ENCODE data around the gene NYNRIN.
A peak's percentile ranks its signal among the peaks of the same experiment; 100 is the strongest.
"Not testable (repeated sequence)": the region's sequence is repeated elsewhere in the genome, so short reads cannot be mapped to it uniquely, and the experiment has no call there.

The NYNRIN gene

GRCh38 chr14:24385524-24385923, 13.3 kb upstream of the NYNRIN start:
- no peak for TF ChIP-seq CTCF (conservative IDR thresholded peaks at IDR 0.05; ENCODE audit: low read depth, low read length)
- no peak for DNase-seq (ENCODE audit: low read depth)
- no peak overlapping the region for H3K4me3 ChIP-seq (ENCODE audit: low read length)

- DNase-seq (ENCODE audit: low read depth): no peak
- no peak overlapping the region for H3K4me3 ChIP-seq (ENCODE audit: low read length)
- no peak for TF ChIP-seq CTCF (conservative IDR thresholded peaks at IDR 0.05; ENCODE audit: low read depth, low read length)
Measured at GRCh38 chr14:24387009-24387345, 11.8 kb upstream of the NYNRIN start.

DNA sequence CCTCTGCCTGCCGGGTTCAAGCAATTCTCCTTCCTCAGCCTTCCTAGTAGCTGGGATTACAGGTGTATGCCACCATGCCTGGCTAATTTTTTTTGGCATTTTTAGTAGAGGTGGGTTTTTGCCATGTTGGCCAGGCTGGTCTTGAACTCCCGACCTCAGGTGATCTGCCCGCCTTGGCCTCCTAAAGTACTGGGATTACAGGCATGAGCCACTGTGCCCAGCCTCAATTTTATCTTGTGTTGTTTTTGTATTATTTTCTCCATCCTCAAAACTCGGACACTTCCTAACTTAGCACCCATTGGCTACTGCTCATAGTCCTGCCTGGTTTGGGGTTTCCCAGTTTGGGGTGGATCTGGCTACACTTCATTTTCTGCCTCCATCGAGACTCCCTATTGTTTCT, 11.2 kb upstream of the NYNRIN start:
- DNase-seq (ENCODE audit: low read depth); H3K4me3 ChIP-seq (ENCODE audit: low read length): not testable (repeated sequence)

DNA sequence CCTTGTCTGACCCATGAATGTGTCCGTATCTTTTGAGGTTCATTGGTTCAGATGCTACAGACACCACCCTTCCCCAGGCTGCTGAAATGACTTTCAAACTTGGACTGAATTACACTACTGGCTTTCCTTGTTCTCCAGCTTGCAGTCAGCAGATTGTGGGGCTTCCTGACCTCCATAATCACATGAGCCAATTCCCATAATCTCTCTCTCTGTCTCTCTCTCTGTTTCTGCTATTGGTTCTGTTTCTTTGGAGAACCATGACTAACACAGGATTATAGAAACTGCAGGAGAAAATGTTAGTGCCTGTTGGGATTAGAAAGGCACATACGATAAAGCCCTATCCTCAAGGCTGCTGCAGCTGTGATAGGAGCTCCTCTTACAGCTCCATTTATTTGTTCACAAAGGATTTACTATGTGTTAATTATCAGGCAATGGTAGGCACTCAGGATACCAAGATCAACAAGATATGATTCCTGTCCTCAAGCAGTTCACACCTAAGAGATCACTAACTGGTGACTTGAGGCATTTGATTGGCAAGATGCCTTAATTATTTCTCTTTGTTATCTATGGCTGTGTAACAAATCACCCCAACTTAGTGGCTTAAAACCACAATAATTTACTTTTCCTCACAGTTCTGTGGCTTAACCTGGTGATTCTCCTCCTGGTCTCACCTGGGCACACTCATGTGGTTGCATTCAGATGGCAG, 10.2 kb upstream of the NYNRIN start:
- no peak overlapping the region for H3K4me3 ChIP-seq (ENCODE audit: low read length)
- no peak for TF ChIP-seq CTCF (conservative IDR thresholded peaks at IDR 0.05; ENCODE audit: low read depth, low read length)
- peak; percentile 51 for DNase-seq (ENCODE audit: low read depth)

DNA sequence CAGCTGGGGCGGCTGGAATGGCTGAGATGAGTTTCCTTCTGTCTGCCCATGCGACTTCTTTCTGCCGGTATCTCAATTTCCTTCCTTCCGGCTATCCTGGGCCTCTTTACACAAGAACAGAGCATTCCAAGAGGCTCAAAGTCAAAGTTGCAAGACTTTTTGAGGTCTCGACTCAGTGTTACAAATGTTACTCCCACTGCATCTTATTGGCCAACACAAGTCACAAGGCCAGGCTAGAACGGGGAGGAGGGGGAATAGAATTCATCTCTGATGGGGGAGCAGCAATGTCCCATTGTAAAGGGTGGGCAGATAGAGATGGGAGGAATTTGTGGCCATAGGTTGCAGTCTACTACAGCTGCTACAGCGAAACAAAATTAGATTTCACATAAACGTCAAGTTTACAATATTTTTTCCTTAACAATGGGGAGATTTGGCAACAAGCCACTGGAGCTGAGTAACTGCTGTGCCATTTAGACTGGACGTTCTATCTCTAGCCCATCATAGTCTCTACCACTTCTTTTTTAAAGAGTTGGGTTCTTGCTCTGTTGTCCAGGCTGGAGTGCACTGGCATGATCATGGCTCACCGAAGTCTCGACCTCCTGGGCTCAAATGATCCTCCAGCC, 9.5 kb upstream of the NYNRIN start:
- no peak for DNase-seq (ENCODE audit: low read depth)
- no peak for TF ChIP-seq CTCF (conservative IDR thresholded peaks at IDR 0.05; ENCODE audit: low read depth, low read length)
- no peak overlapping the region for H3K4me3 ChIP-seq (ENCODE audit: low read length)

- H3K4me3 ChIP-seq (ENCODE audit: low read length): no peak overlapping the region
- no peak for DNase-seq (ENCODE audit: low read depth)
- no peak for TF ChIP-seq CTCF (conservative IDR thresholded peaks at IDR 0.05; ENCODE audit: low read depth, low read length)
Measured at GRCh38 chr14:24390701-24391468, 7.9 kb upstream of the NYNRIN start.

DNA sequence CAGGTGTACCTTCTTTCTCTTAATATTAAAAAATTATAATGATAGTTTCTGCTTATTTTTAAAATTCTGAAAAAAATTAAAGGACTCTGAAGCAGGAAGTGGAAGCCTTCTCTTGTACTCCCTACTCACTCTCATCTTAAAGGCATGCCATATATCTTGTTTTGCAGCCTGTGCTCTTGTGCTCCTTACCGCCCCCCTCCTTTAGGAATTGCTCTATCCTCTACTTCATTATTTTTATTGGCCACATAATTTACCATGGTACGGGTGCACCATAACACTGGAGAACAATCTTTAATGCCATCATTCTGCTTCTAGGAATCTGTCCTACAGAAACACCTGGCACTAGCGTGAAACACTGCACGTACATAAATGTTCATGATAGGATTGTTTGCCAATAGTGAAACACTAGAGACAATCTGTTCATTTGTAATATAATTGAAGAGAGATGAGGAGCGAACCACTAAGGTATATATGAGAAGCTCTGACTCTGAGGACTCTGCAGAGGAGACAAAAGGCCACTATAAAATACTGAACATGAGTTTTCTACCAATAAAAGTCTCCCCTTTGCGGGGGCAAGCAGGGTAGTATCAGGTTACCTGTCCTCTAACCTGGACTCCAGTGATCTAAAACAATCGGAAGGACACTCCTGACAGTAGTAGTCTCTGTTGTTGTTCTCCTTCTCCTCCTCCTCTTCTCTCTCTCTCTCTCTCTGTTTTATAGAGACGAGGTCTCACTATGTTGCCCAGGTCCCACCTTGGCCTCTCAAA, 6.3 kb upstream of the NYNRIN start:
- no peak for DNase-seq (ENCODE audit: low read depth)
- no peak overlapping the region for H3K4me3 ChIP-seq (ENCODE audit: low read length)
- TF ChIP-seq CTCF (conservative IDR thresholded peaks at IDR 0.05; ENCODE audit: low read depth, low read length): peak; percentile 25

All from retinal pigment epithelial cell (primary cell).